A549 (cell line): ENCODE measurements around the gene AMFR. TPM values are rescaled to one million over a fixed set of nuclear protein-coding genes. Genes with fewer than 3 reads are reported as not detected.

Experiments
- ATAC-seq, 2 experiments: fragments of 200-7000 bp in 1 of 2; fragments of >200 bp in 1 of 2; cut with Nextera tagmentation in 1 of 2; cut with Tn5 transposase in 1 of 2; 3 replicates each; pipeline versions ENCODE4 v1.8.0 to v1.9.1; 2018 to 2020; ENCODE audit warnings: mild to moderate bottlenecking in 1 of 2, moderate library complexity in 1 of 2
- CTCF ChIA-PET: fragments of 300-600 bp; sonication (Branson Sonifier 250); formaldehyde crosslinking; extraction: SDS; loops from one replicate; lab custom pipeline; 2021; ENCODE audit warnings: antibody characterized with exemption, inconsistent platforms; lab: Yijun Ruan, JAX
- POLR2A ChIA-PET: fragments of 350-600 bp; formaldehyde crosslinking; extraction: SDS; loops from one replicate; lab custom pipeline; 2021; ENCODE audit warnings: antibody characterized with exemption, inconsistent platforms; lab: Yijun Ruan, JAX
- DNase-seq, 2 experiments: peaks; one replicate each; pipeline versions ENCODE4 v3.0.0 to v3.0.0-alpha.2; 2011 to 2016; ENCODE audit warnings: low read depth in 1 of 2, low spot score in 1 of 2
- FAIRE-seq: peaks from 2 replicates; lab custom pipeline; 2011; peaks lifted over from hg19 to GRCh38; lab: Jason Lieb, UNC
- H3K27ac ChIP-seq, 2 experiments: fragments of >200 bp; sonication (Bioruptor Twin); formaldehyde crosslinking; 3 replicates each; pipeline ENCODE4 v1.5.1; 2016 to 2017
- H3K4me1 ChIP-seq: fragments of >200 bp; sonication (Bioruptor Twin); formaldehyde crosslinking; 3 replicates; pipeline ENCODE4 v1.6.1; 2016
- H3K4me2 ChIP-seq: fragments of >200 bp; sonication (Bioruptor Twin); formaldehyde crosslinking; 3 replicates; pipeline ENCODE4 v1.6.1; 2016
- H3K4me3 ChIP-seq: fragments of >200 bp; sonication (Bioruptor Twin); formaldehyde crosslinking; 3 replicates; pipeline ENCODE4 v1.5.1; 2016
- H3K9me3 ChIP-seq: fragments of >200 bp; sonication (Bioruptor Twin); formaldehyde crosslinking; 3 replicates; pipeline ENCODE4 v1.6.1; 2016
- BHLHE40 ChIP-seq: IDR thresholded peaks from 2 replicates; pipeline ENCODE4 v1.6.1; 2012; ENCODE audit warnings: low read depth, low read length, inconsistent platforms
- CBX2 ChIP-seq: fragments of 200-600 bp; sonication (generic); IDR thresholded peaks from 2 replicates; pipeline ENCODE4 v1.6.1; 2016; ENCODE audit warnings: low read depth, mild to moderate bottlenecking, borderline replicate concordance
- CEBPB ChIP-seq, 2 experiments: fragments of >200 bp in 1 of 2; sonication (Bioruptor Twin) in 1 of 2; formaldehyde crosslinking in 1 of 2; IDR thresholded peaks; 2 replicates each; pipeline ENCODE4 v1.6.1; 2012 to 2016
- CHD2 ChIP-seq: fragments of 150-350 bp; IDR thresholded peaks from 2 replicates; pipeline ENCODE4 v1.6.1; 2014; ENCODE audit warnings: low read length; ENCODE audit not compliant: partially characterized antibody
- EP300 ChIP-seq, 2 experiments: fragments of >200 bp; sonication (Bioruptor Twin); formaldehyde crosslinking; IDR thresholded peaks; 2 replicates in 1 of 2; 3 replicates in 1 of 2; pipeline ENCODE4 v1.6.1; 2016 to 2017
- ESRRA ChIP-seq: fragments of 150-350 bp; IDR thresholded peaks from 2 replicates; pipeline ENCODE4 v1.6.1; 2014; ENCODE audit warnings: mild to moderate bottlenecking, low read length, borderline replicate concordance
- FOSL2 ChIP-seq, 2 experiments: fragments of 450-650 bp in 1 of 2; fragments of >200 bp in 1 of 2; sonication (Bioruptor Twin) in 1 of 2; formaldehyde crosslinking; IDR thresholded peaks; 2 replicates each; pipeline versions ENCODE4 v1.5.0 to v1.6.1; 2016 to 2020; ENCODE audit warnings: mild to moderate bottlenecking in 1 of 2, moderate library complexity in 1 of 2
- HEYL ChIP-seq: fragments of 250-450 bp; sonication (Bioruptor Pico); IDR thresholded peaks from 2 replicates; pipeline ENCODE4 v1.8.0; 2021; ENCODE audit warnings: mild to moderate bottlenecking, moderate library complexity
- HOXA7 ChIP-seq: fragments of 250-450 bp; sonication (Bioruptor Pico); IDR thresholded peaks from 2 replicates; pipeline ENCODE4 v1.5.0; 2020; ENCODE audit warnings: mild to moderate bottlenecking, moderate library complexity
- HOXB13 ChIP-seq: fragments of 250-450 bp; sonication (Bioruptor Pico); IDR thresholded peaks from 2 replicates; pipeline ENCODE4 v1.5.0; 2020; ENCODE audit warnings: low read depth, mild to moderate bottlenecking, moderate library complexity
- KDM1A ChIP-seq: fragments of 200-600 bp; sonication (generic); IDR thresholded peaks from 2 replicates; pipeline ENCODE4 v1.6.1; 2016; ENCODE audit warnings: low read depth, mild to moderate bottlenecking
- MAFK ChIP-seq: fragments of 450-650 bp; IDR thresholded peaks from 2 replicates; pipeline ENCODE4 v1.6.1; 2014; ENCODE audit not compliant: partially characterized antibody
- MYC ChIP-seq: IDR thresholded peaks from 2 replicates; pipeline ENCODE4 v1.6.1; 2012; ENCODE audit warnings: mild to moderate bottlenecking, inconsistent platforms, low read length, improper control_type of control experiment, borderline replicate concordance
- NFE2L2 ChIP-seq: fragments of 150-350 bp; conservative IDR thresholded peaks from 2 replicates; pipeline ENCODE4 v1.6.1; 2014; ENCODE audit warnings: low read length
- NPAS2 ChIP-seq: fragments of 250-450 bp; sonication (Bioruptor Pico); IDR thresholded peaks from 2 replicates; pipeline ENCODE4 v1.8.0; 2022; ENCODE audit warnings: mild to moderate bottlenecking, moderate library complexity, borderline replicate concordance
- POLR2AphosphoS2 ChIP-seq: conservative IDR thresholded peaks from 2 replicates; pipeline ENCODE4 v1.6.1; 2012; ENCODE audit warnings: low read length, improper control_type of control experiment, inconsistent platforms
- RAD21 ChIP-seq, 2 experiments: fragments of >200 bp in 1 of 2; sonication (Bioruptor Twin) in 1 of 2; formaldehyde crosslinking in 1 of 2; IDR thresholded peaks in 1 of 2; conservative IDR thresholded peaks in 1 of 2; 2 replicates in 1 of 2; 3 replicates in 1 of 2; pipeline ENCODE4 v1.6.1; 2012 to 2018; ENCODE audit warnings: inconsistent platforms in 1 of 2
- RARB ChIP-seq: fragments of 250-450 bp; sonication (Bioruptor Pico); IDR thresholded peaks from 2 replicates; pipeline ENCODE4 v1.8.0; 2021; ENCODE audit warnings: mild to moderate bottlenecking, moderate library complexity
- RCOR1 ChIP-seq: fragments of 150-350 bp; IDR thresholded peaks from 2 replicates; pipeline ENCODE4 v1.6.1; 2014; ENCODE audit warnings: antibody characterized with exemption, low read length, low read depth
- REST ChIP-seq: fragments of 200-600 bp; sonication (generic); IDR thresholded peaks from 2 replicates; pipeline ENCODE4 v1.6.1; 2016; ENCODE audit warnings: antibody characterized with exemption, mild to moderate bottlenecking, moderate library complexity
- RFX5 ChIP-seq: fragments of 450-650 bp; IDR thresholded peaks from 2 replicates; pipeline ENCODE4 v1.7.1; 2014; ENCODE audit warnings: antibody characterized with exemption, mild to moderate bottlenecking, moderate library complexity
- RNF2 ChIP-seq: fragments of 200-600 bp; sonication (generic); IDR thresholded peaks from 2 replicates; pipeline ENCODE4 v1.6.1; 2016; ENCODE audit warnings: low read depth, mild to moderate bottlenecking, antibody characterized with exemption, moderate library complexity, borderline replicate concordance
- TFCP2L1 ChIP-seq: fragments of 250-450 bp; sonication (Bioruptor Pico); IDR thresholded peaks from 2 replicates; pipeline ENCODE4 v1.5.0; 2021; ENCODE audit warnings: mild to moderate bottlenecking
- TP53 ChIP-seq: fragments of 250-450 bp; sonication (Bioruptor Pico); IDR thresholded peaks from 2 replicates; pipeline ENCODE4 v1.5.0; 2021; ENCODE audit warnings: mild to moderate bottlenecking, moderate library complexity
- ZSCAN20 ChIP-seq: fragments of 250-450 bp; sonication (Bioruptor Pico); IDR thresholded peaks from 2 replicates; pipeline ENCODE4 v1.8.0; 2022; ENCODE audit warnings: mild to moderate bottlenecking, moderate library complexity
- whole genome bisulfite sequencing: methylation state at CpG from one replicate; pipeline ENCODE4 v1.1.6; 2017; ENCODE audit errors: missing lambda C conversion rate; 5-methylcytosine and 5-hydroxymethylcytosine counted together
- polyA plus RNA-seq, 4 experiments: library from polyadenylated mRNA; depleted of rRNA in 3 of 4; stranded (reverse); fragments of >200 nt; fragmentation: RNase III in 1 of 4; extraction: RNeasy Plus Mini Kit Qiagen cat#74134 plus additional on column Dnase treatment in 1 of 4; gene quantifications; 2 replicates in 3 of 4; 3 replicates in 1 of 4; pipeline ENCODE4 v1.2.3, GENCODE V29; 2011 to 2017
- TF ChIP-seq, protein P1 (sequence below): IDR thresholded peaks from 2 replicates; pipeline ENCODE4 v1.6.1; 2012
- TF ChIP-seq, protein P2 (sequence below): IDR thresholded peaks from 2 replicates; pipeline ENCODE4 v1.6.1; 2012; ENCODE audit warnings: low read depth, borderline replicate concordance

Gene AMFR
- polyA plus RNA-seq, 2 of the 4 experiments (the other 2 are of a cell fraction) = 68.9 to 88.5 TPM

GRCh38 chr16:56337858-56338325, 87.5 kb downstream of the AMFR start:
- ChIA-PET POLR2A (no interaction called here), CTCF (interaction anchor here (0.9 to 3.5 kb wide), 3 partner anchors 11 to 18 kb away, joined by 3 to 20 read pairs (median 9); no protein-coding TSS in a partner anchor)
- no peaks in the 10 kb centered on the region for H3K9me3 ChIP-seq
- 78% methylated on average over 8 of the region's 11 CpGs for WGBS
- ATAC-seq = no peak
- no peak overlapping the region for H3K27ac ChIP-seq
- peaks cover 2% of the 10 kb centered on the region; the same call in 2 of the 3 replicates for H3K4me1 ChIP-seq
- no peak for TF ChIP-seq FOSL2 (IDR thresholded peaks at IDR 0.05)
- no peak for TF ChIP-seq FOSL2 (CRISPR knock-in tag; IDR thresholded peaks at IDR 0.05)
- no peak for TF ChIP-seq EP300 (IDR thresholded peaks at IDR 0.05)
- no peak for TF ChIP-seq NPAS2 (CRISPR knock-in tag)
- TF ChIP-seq HOXA7 = no peak
- TF ChIP-seq BHLHE40 = no peak
- no peak for TF ChIP-seq ZSCAN20 (CRISPR knock-in tag)
- no peak for TF ChIP-seq MAFK
- no peak for TF ChIP-seq TFCP2L1 (CRISPR knock-in tag)
- TF ChIP-seq CEBPB (IDR thresholded peaks at IDR 0.05) = no peak
- no peak for TF ChIP-seq ESRRA
- TF ChIP-seq, protein P1, sequence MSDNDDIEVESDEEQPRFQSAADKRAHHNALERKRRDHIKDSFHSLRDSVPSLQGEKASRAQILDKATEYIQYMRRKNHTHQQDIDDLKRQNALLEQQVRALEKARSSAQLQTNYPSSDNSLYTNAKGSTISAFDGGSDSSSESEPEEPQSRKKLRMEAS = no peak
- TF ChIP-seq, protein P2, sequence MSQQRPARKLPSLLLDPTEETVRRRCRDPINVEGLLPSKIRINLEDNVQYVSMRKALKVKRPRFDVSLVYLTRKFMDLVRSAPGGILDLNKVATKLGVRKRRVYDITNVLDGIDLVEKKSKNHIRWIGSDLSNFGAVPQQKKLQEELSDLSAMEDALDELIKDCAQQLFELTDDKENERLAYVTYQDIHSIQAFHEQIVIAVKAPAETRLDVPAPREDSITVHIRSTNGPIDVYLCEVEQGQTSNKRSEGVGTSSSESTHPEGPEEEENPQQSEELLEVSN = no peak
- no peak for TF ChIP-seq REST
- TF ChIP-seq HEYL (CRISPR knock-in tag) = no peak
- no peak for TF ChIP-seq RAD21 (conservative IDR thresholded peaks at IDR 0.05 in 1 of 2, IDR thresholded peaks at IDR 0.05 in 1 of 2)
- H3K4me2 ChIP-seq = no peak overlapping the region
- H3K4me3 ChIP-seq = no peak overlapping the region
- DNase-seq = no peak
- FAIRE-seq = no peak

DNA sequence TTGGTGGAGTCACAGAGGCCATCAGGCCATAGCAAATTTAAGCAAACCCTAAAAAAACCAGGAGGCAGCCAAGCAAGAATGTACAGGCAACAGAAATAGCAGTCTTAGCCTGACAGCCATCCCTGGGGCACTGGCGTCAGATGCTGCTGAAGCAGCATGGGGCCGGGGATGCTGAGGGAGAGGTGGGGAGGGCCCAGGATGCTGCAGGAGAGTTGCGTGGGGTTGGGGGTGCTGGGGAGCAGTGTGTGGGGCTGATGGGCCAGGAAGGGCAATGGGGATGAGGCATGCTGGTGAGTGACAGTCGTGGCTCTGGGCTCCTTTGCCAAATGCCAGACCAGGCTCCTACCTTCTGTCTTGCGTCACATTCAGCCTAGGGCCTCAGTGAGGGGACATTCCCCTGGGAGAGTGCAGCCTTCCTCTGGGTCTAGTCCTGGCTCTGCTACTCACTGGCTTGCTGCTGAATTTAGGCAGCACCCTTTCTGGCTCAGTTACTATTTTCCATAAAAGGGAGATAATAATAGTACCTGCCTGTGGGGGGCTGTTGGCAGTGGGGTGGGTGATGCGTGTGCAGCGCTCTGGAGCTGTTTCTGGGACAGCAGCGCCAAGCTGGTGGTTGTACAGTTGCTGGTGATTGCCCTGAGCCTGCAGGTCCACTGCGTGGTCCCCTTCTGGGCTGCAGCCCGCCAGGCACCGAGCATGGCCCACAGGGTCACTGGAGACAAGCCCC, 88.1 kb downstream of the AMFR start:
- peaks cover 4% of the 10 kb centered on the region; the same call in 2 of the 3 replicates for H3K4me1 ChIP-seq
- WGBS = 85% methylated on average over 9 of the region's 11 CpGs
- ATAC-seq (no peak), FAIRE-seq (no peak)
- H3K27ac ChIP-seq = no peak overlapping the region
- H3K9me3 ChIP-seq = no peaks in the 10 kb centered on the region
- POLR2A ChIA-PET = no interaction called here
- H3K4me2 ChIP-seq = no peak overlapping the region
- TF ChIP-seq KDM1A = no peak
- TF ChIP-seq NPAS2 (CRISPR knock-in tag) = no peak
- no peak for TF ChIP-seq EP300 (IDR thresholded peaks at IDR 0.05)
- no peak for TF ChIP-seq CBX2
- TF ChIP-seq HOXA7 = no peak
- TF ChIP-seq, protein P2 = no peak
- no peak for TF ChIP-seq RNF2
- TF ChIP-seq CHD2 = no peak
- TF ChIP-seq RCOR1 = no peak
- TF ChIP-seq RFX5 = no peak
- no peak for TF ChIP-seq HOXB13 (CRISPR knock-in tag)
- no peak for TF ChIP-seq POLR2AphosphoS2
- TF ChIP-seq ESRRA = no peak
- no peak for TF ChIP-seq FOSL2 (IDR thresholded peaks at IDR 0.05)
- TF ChIP-seq FOSL2 (CRISPR knock-in tag; IDR thresholded peaks at IDR 0.05) = no peak
- TF ChIP-seq NFE2L2 = no peak
- no peak for TF ChIP-seq BHLHE40
- no peak for TF ChIP-seq RARB (CRISPR knock-in tag)
- no peak for TF ChIP-seq MYC
- TF ChIP-seq TP53 (CRISPR knock-in tag) = no peak
- TF ChIP-seq, all 56 proteins: peak for 0
- no peak for DNase-seq
- H3K4me3 ChIP-seq = no peak overlapping the region
- CTCF ChIA-PET = interaction anchor here (0.9 to 3.5 kb wide), 3 partner anchors 12 to 19 kb away, joined by 3 to 20 read pairs (median 9); no protein-coding TSS in a partner anchor
